Measurements from ENCODE around the gene SSBP3.

GRCh38 chr1:54312796-54313316 lies 93.3 kb downstream of the SSBP3 start:
- TF ChIP-seq CTCF (IDR thresholded peaks at IDR 0.05; ENCODE audit: borderline replicate concordance, extremely low read depth, low read length, poor library complexity, severe bottlenecking) (no peak), EZH2 (IDR thresholded peaks at IDR 0.05; ENCODE audit: borderline replicate concordance, low read depth, low read length, severe bottlenecking) (no peak)

All from DND-41 (cell line).